SIG-M5 treated with dmso at 0.1 percent for 504 hours (cell line): ENCODE data around the gene SPTA1.

ENCODE experiments used
- DNase-seq: peaks from one replicate; lab custom pipeline; 2025; ENCODE audit not compliant: unreplicated experiment; lab: John Stamatoyannopoulos, UW

The SPTA1 gene

DNA sequence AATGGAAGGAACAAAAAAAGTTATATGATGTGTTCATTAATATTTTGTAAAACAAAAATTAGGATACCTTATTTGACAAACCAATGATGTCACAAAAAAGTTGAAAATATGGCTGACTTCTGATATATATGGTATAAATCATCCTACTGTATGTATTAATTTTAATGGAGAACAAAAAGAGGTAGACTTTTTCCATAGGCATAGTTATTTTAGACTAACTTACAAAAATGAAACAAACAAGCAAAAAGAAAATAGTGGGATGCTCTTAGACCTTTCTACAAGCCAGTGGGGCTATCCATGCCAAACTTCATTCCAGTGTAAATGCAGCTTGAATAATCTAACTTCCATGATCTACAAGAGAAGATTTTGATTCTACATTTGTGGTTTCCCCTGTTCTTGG lies 522 bp upstream of the SPTA1 start:
- DNase-seq: no peak

GRCh38 chr1:158685085-158685484 lies 1.4 kb downstream of the SPTA1 start:
- DNase-seq: no peak

DNA sequence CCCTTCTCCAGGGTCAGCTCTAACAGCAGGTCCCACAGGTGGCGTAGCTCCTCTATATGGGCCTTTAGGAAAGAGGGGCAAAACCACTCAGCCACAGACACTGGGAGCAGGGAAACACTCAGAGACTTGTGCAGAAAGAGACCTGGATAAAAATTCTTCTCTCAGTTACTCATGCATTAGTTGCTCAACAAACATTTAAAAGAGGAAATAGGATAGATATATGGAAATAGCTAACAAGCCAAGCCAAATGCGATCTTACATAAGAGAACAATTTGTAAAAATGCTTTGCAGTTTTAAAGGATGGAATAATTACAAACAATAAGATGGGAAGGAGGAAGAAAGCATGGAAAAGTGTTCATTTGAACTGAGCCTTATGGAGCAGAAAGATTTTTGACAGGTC lies 4.9 kb downstream of the SPTA1 start:
- DNase-seq: peak; percentile 49

GRCh38 chr1:158679289-158679688 lies 7.2 kb downstream of the SPTA1 start:
- DNase-seq: no peak

- no peak for DNase-seq
Observed at GRCh38 chr1:158675563-158676323, 10.8 kb downstream of the SPTA1 start.

GRCh38 chr1:158674302-158674701 lies 12.2 kb downstream of the SPTA1 start:
- DNase-seq: no peak

GRCh38 chr1:158666037-158666436 lies 20.5 kb downstream of the SPTA1 start:
- no peak for DNase-seq

GRCh38 chr1:158654571-158654970 lies 31.9 kb downstream of the SPTA1 start:
- peak; percentile 11 for DNase-seq

- peak; percentile 9 for DNase-seq
Observed at GRCh38 chr1:158654086-158654485, 32.4 kb downstream of the SPTA1 start.

DNA sequence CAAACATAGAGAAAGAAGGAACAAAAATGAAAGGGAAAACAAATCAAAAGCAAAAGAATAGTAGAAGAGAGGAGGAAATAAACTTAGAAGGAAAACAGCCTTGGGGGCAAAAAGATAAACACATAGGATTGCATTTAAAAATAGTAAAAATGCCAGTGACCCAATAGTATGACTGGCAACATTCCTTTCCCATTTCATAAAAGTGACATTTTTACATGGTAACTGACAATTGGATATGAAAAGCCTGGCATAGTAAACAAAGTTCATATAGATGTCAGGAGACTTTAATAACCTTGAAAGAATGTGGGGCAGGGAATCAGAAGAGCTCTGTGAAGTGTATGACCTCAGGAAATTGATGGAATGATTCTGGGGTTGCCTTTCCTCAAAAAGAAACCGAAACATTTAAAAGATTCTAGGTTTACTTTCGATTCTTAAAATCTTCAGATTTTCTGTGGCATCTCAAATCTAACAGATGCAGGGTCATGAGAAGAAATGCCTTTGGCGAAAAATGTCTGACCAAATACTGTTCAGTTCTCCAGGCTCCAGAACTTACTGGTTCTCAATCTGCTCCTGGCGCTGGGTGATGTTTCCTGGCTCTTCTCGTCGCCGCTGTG lies 33.7 kb downstream of the SPTA1 start:
- DNase-seq: no peak

GRCh38 chr1:158649052-158649451 lies 37.5 kb downstream of the SPTA1 start:
- DNase-seq: peak; percentile 8

- DNase-seq: no peak
Observed at GRCh38 chr1:158646465-158646864, 40.0 kb downstream of the SPTA1 start.

DNA sequence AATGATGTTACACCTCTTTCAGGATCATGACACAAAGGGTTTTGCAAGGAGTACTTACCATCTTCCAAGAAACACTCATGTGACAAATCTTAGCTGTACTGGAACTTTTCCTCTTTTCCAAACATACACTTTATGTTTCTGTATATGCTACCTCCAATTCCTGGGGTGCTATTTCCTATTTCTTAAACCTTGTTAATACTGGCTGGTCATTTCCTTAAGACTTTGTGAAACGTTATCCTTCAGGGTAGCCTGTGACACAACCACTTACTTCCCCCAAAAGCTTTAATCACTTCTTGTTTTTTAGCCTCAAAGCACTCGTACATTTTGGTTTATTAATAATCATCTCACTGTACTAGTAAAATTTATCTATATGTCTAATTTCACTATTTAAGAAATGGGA lies 42.1 kb downstream of the SPTA1 start:
- DNase-seq: peak; percentile 36

DNA sequence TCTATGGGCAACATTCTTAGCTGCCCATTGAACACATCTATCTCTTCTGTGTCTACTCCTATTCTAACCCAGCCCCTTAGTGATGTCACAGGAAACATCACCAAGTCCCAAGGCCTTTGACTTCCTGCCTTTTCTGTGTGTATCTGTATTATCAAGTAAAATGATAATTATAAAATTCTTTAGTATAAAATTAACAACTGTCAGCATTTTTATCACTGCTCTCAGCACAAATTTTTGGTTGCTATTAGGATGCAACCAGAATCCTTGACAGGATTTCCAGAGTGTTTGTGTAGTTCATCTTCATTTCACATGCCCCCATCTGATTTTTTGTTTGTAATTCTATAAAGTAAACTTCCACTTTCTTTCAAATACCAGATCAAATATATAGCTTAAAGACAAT lies 47.6 kb downstream of the SPTA1 start:
- no peak for DNase-seq

DNA sequence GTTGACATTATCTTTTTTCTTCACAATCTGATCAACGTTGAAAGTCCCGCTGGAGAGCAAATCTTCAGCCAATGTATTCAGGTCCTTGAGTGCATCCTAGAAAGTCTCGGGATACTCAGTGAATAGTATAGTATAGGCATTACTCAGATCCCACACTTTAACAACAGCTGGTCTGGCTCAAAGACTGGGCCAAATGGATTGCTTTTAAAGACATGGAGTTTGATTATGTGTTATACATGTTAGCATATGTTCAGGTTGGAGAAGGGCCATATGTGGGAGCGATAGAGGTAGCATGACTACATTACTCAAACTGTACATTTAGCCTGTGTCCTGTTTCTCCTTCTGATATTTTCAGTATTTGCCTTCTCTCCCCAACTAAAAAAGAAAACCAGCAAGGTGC lies 48.4 kb downstream of the SPTA1 start:
- DNase-seq: no peak

DNA sequence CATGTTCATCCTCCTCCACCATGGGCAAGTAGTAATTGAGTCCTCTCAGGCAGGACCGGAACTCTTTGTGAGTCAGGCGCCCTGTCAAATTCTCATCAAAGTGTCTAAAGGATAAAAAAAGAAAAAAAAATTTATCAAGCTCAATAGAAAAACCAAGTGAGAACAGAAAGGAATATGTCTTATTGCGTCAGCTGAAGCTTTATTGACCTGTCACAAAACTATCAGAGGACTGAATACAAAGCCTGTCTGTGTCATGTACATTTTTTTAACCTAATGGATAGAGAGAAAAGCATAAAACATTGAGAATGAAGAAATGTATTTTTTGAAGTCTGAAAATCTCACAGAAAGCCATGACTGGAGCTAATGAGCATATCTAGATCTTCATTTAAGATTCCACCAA lies 72.8 kb downstream of the SPTA1 start:
- no peak for DNase-seq

- no peak for DNase-seq
Observed at GRCh38 chr1:158611916-158612315, 74.6 kb downstream of the SPTA1 start.

- no peak for DNase-seq
Observed at GRCh38 chr1:158607296-158607695, 79.2 kb downstream of the SPTA1 start.

GRCh38 chr1:158604968-158605367 lies 81.5 kb downstream of the SPTA1 start, which contains the start of gene OR10Z1:
TSS of gene OR10Z1 (plus strand) at chr1:158605268. CDS start at chr1:158606439, 1,171 bp downstream.
- DNase-seq: no peak

- DNase-seq: no peak
Observed at GRCh38 chr1:158600735-158601134, 85.8 kb downstream of the SPTA1 start.

DNA sequence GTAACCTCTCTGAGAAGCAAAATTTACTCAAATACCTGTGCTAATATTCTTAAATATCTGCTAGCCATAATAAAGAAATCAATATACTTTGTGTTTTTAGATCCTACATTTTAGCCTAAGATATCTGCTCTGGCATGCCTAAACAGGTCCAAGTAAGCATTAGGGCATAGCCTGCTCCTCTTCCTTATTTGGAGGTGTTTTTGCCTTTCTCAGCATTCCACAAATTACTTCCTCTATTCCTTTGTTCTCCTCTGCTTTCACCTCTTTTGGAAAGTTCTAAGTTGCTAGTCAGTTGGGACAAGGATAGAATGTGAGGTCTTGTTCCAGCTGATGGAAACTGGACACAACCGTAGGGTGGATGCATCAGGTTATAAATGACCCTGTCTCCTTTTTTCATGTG lies 99.6 kb downstream of the SPTA1 start:
- DNase-seq: no peak

DNA sequence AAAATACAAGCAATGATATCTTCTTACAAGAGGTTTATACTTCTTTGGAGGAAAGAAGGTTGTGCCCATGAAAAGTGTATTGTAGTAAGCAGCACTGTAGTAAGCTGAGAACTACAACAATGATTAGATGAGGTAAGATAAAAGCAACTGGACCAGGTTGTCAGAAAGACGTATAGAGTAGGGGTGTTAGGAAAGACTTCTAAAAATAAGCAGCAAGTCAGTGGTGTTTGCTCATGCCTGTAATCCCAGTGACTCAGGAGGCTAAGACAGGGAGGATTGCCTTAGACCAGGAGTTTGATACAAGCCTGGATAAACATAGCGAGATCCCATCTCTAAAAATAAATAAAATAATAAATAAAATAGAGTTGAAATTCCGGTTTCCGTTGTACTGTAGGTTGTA lies 102.6 kb downstream of the SPTA1 start:
- no peak for DNase-seq

DNA sequence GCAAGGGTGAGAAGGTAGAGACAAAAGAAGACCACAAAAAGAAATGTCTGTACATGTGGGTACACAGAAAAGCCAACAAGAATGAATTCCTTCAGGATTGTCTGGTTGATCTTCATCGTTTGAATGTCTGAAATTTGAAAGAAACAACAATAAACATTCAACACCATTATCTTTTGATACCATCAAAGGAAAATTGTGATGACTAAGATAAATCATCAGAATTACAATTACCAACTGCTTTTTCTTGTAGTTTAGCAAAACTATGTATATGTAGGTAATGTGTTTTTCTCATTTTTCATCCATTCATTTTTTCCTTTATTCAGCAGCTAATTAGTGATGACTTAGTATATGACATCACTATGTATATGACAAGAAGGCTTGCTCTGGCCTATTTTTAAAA lies 106.8 kb downstream of the SPTA1 start, which contains the start of gene OR10X1:
Gene OR10X1, minus strand, starts transcription at position 167 of the 400 bp plus-strand sequence. Its CDS starts 0 bp downstream, at position 167.
- no peak for DNase-seq
